22Rv1 (cell line): Measurements from ENCODE around the gene NRXN3.

Source experiments
- CTCF ChIP-seq: fragments of 450-650 bp; IDR thresholded peaks from 2 replicates; pipeline ENCODE4 v1.5.1; 2017; ENCODE audit warnings: mild to moderate bottlenecking
- ZFX ChIP-seq: fragments of 450-650 bp; IDR thresholded peaks from 2 replicates; pipeline ENCODE4 v1.6.1; 2017; ENCODE audit warnings: antibody characterized with exemption, borderline replicate concordance

DNA sequence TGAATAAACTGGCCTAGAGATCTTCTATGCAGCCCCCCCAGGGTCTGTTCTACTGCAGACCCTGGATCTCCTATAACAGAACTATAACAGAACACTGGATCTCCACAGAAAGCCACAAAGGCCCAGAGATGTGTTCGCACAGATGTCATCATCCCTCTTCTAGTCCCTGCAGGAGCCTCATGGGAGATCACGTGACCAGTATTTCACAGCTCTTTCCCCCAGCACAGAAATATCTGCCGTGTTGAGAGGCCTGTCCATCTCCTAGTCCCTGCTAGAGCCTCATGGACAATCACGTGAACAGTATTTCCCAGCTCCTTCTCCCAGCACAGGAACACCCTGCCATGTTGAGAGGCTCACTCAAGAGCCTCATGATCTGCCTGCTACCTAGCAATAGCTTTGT, 331.7 kb downstream of the NRXN3 start:
- TF ChIP-seq CTCF = no peak
- no peak for TF ChIP-seq ZFX
